Measurements from ENCODE around the gene SIK3.

Gene SIK3

DNA sequence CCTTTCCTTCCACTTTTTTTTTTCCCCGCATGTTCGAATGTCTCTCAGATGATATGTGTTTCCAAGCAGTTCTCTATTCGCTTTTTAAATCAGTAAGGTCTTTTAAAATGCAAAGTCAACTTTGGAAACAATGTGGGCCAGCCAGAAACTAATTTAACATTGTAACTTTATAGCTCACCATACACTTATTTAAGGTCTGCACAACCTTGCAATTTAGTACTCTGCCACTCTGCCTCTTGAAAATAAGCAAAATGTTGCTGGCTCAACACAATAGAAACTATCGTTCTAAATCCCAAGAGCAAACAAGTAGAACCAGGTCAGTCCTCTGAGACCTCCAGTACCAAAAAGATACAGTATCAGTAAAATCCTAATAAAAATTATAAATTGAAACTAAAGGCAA, 109.0 kb downstream of the SIK3 start:
- H3K36me3 ChIP-seq (ENCODE audit: insufficient read depth), result no peaks in the 10 kb centered on the region
- H3K79me2 ChIP-seq (ENCODE audit: insufficient read depth, low read depth), result peaks cover 47% of the 10 kb centered on the region; the same call in 1 of the 2 replicates
- H3K9ac ChIP-seq, result no peak overlapping the region
- 0 out of 2 replicates have a peak, but pooled peaks cover 5% of the 10 kb centered on the region for H4K20me1 ChIP-seq (ENCODE audit: insufficient read depth)
- H3K27ac ChIP-seq, result no peak overlapping the region
- no peak overlapping the region for H2AFZ ChIP-seq (ENCODE audit: low read depth)
- peaks cover 63% of the 10 kb centered on the region for H3K4me1 ChIP-seq (ENCODE audit: low read depth, poor library complexity, severe bottlenecking)
- H3K27me3 ChIP-seq (ENCODE audit: insufficient read depth, low read depth), result no peaks in the 10 kb centered on the region
- H3K4me3 ChIP-seq (IDR thresholded peaks at IDR 0.05; ENCODE audit: insufficient read depth, low read depth, low read length), result no peak overlapping the region
- no peak for TF ChIP-seq CTCF (conservative IDR thresholded peaks at IDR 0.05; ENCODE audit: low read depth, low read length)
- no peak overlapping the region for H3K4me2 ChIP-seq

DNA sequence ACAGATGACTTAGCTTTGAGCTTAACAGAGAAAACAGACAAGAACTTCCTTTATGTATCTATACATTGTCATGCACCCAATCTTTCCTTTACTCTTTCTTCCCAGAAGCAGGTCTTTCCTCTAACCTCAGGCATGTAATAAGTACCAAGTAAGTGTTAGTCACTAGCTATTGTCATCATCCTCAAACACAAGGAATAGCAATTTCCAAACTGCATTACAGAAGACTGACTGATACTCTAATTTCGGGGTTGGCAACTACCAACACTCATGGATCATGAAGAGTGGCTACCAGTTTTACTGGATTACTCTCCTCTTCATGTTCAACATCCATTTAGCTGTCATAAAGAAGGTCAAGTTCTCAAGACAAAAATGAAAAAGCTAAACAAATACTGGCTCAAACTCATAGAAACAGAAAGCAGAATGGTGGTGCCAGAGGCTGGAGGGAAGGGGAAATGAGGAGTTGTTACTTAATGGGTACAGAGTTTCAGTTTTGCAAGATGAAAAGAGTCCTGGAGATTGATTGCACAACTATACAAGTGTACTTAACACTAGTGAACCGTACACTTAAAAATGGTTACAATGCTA, 111.6 kb downstream of the SIK3 start:
- no peaks in the 10 kb centered on the region for H3K27me3 ChIP-seq (ENCODE audit: insufficient read depth, low read depth)
- peak overlapping the region; percentile 58 for H3K4me2 ChIP-seq
- peak overlapping the region; percentile 8; the same call in 1 of the 2 replicates for H3K27ac ChIP-seq
- H3K4me3 ChIP-seq (IDR thresholded peaks at IDR 0.05; ENCODE audit: insufficient read depth, low read depth, low read length), result no peak overlapping the region
- H3K36me3 ChIP-seq (ENCODE audit: insufficient read depth), result no peaks in the 10 kb centered on the region
- H3K9ac ChIP-seq, result no peak overlapping the region; the same call in 1 of the 2 replicates
- peaks cover 40% of the 10 kb centered on the region; the same call in 1 of the 2 replicates for H3K79me2 ChIP-seq (ENCODE audit: insufficient read depth, low read depth)
- H3K4me1 ChIP-seq (ENCODE audit: low read depth, poor library complexity, severe bottlenecking), result peaks cover 66% of the 10 kb centered on the region
- no peak for TF ChIP-seq CTCF (conservative IDR thresholded peaks at IDR 0.05; ENCODE audit: low read depth, low read length)
- no peak overlapping the region for H2AFZ ChIP-seq (ENCODE audit: low read depth)
- H4K20me1 ChIP-seq (ENCODE audit: insufficient read depth), result 0 out of 2 replicates have a peak, but pooled peaks cover 5% of the 10 kb centered on the region

DNA sequence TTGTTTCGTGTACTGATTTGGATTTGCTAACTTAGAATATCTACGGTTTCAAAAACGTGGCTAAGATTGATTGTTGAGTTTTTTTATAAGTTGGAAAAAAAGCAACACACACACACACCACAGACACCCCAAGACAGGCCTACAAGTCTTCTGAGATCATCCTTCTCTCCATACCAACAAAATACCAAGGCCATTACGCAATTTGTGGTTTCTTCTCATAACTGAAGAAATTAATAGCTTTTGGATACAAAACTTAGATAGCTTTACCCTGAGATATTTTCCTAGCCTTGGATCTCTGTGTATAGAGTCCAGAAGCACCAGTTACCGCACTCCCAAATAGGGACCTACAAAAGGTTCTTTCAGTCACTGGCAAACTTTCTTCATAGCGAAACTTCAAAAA, 113.6 kb downstream of the SIK3 start:
- no peaks in the 10 kb centered on the region for H3K27me3 ChIP-seq (ENCODE audit: insufficient read depth, low read depth)
- no peak for TF ChIP-seq CTCF (conservative IDR thresholded peaks at IDR 0.05; ENCODE audit: low read depth, low read length)
- H2AFZ ChIP-seq (ENCODE audit: low read depth), result no peak overlapping the region
- H3K79me2 ChIP-seq (ENCODE audit: insufficient read depth, low read depth), result peaks cover 29% of the 10 kb centered on the region; the same call in 1 of the 2 replicates
- peaks cover 53% of the 10 kb centered on the region for H3K4me1 ChIP-seq (ENCODE audit: low read depth, poor library complexity, severe bottlenecking)
- H3K4me3 ChIP-seq (IDR thresholded peaks at IDR 0.05; ENCODE audit: insufficient read depth, low read depth, low read length), result no peak overlapping the region
- H3K27ac ChIP-seq, result no peak overlapping the region
- H3K36me3 ChIP-seq (ENCODE audit: insufficient read depth), result no peaks in the 10 kb centered on the region
- H4K20me1 ChIP-seq (ENCODE audit: insufficient read depth), result 0 out of 2 replicates have a peak, but pooled peaks cover 5% of the 10 kb centered on the region
- no peak overlapping the region for H3K9ac ChIP-seq
- no peak overlapping the region for H3K4me2 ChIP-seq

DNA sequence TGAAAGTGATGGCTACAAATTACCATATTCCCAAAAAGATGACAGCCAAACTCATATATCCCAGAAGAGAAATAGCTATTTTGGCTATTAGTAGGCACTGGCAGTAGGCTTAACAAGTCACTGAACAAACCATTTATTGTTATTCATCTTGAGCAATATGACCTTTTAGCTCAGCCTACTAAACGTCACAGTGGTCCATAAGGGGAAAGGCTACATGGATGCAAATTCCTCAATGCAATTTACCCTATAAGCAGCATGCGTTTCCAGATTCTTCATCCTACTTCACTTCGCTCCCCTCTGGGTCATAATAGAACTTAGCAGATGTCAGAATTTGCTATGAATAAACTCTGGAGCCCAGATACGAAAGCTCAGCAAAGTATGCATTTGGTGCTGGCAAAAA, 114.0 kb downstream of the SIK3 start:
- Histone ChIP-seq H3K4me3 (IDR thresholded peaks at IDR 0.05; ENCODE audit: insufficient read depth, low read depth, low read length) (no peak overlapping the region), H3K36me3 (ENCODE audit: insufficient read depth) (no peaks in the 10 kb centered on the region), H3K27ac (no peak overlapping the region), H3K79me2 (ENCODE audit: insufficient read depth, low read depth) (peaks cover 25% of the 10 kb centered on the region; the same call in 1 of the 2 replicates), H2AFZ (ENCODE audit: low read depth) (no peak overlapping the region), H3K9ac (no peak overlapping the region), H3K4me1 (ENCODE audit: low read depth, poor library complexity, severe bottlenecking) (peaks cover 49% of the 10 kb centered on the region), H4K20me1 (ENCODE audit: insufficient read depth) (0 out of 2 replicates have a peak, but pooled peaks cover 5% of the 10 kb centered on the region), H3K27me3 (ENCODE audit: insufficient read depth, low read depth) (no peaks in the 10 kb centered on the region), H3K4me2 (no peak overlapping the region)
- TF ChIP-seq CTCF (conservative IDR thresholded peaks at IDR 0.05; ENCODE audit: low read depth, low read length), result no peak
